Ovary (tissue), 3 donors: ENCODE results near the gene GABRR2.
"Not testable (repeated sequence)": the region's sequence is repeated elsewhere in the genome, so short reads cannot be mapped to it uniquely, and the experiment has no call there.

Source experiments
- EP300 ChIP-seq: sonication (generic); formaldehyde crosslinking; IDR thresholded peaks from one replicate; pipeline ENCODE4 v1.6.1; 2017; ENCODE audit warnings: antibody characterized with exemption
- TF ChIP-seq, protein P1 (sequence below), 3 donors: fragments of 450-650 bp in 2 of 3; fragments of 200-600 bp in 1 of 3; IDR thresholded peaks; one replicate each; pipeline versions ENCODE4 v1.5.1 to v1.8.0; 2016 to 2022; ENCODE audit warnings: antibody characterized with exemption in 3 of 3, mild to moderate bottlenecking in 1 of 3
- donor health status: DM: no; HTN: no; CAD: no.

DNA sequence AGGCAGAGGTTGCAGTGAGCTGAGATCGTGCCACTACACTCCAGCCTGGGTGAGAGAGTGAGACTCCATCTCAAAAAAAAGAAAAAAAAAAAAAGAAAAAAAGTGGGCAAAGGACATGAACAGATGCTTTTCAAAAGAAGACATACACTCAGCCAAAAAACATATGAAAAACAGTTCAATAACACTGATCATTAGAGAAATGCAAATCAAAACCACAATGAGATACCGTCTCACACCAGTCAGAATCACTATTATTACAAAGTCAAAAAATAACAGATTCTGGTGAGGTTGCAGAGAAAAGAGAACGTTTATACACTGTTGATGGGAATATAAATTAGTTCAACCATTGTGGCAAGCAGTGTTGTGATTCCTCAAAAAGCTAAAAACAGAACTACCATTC is 10.6 kb downstream of the GABRR2 start:
- TF ChIP-seq, protein P1, sequence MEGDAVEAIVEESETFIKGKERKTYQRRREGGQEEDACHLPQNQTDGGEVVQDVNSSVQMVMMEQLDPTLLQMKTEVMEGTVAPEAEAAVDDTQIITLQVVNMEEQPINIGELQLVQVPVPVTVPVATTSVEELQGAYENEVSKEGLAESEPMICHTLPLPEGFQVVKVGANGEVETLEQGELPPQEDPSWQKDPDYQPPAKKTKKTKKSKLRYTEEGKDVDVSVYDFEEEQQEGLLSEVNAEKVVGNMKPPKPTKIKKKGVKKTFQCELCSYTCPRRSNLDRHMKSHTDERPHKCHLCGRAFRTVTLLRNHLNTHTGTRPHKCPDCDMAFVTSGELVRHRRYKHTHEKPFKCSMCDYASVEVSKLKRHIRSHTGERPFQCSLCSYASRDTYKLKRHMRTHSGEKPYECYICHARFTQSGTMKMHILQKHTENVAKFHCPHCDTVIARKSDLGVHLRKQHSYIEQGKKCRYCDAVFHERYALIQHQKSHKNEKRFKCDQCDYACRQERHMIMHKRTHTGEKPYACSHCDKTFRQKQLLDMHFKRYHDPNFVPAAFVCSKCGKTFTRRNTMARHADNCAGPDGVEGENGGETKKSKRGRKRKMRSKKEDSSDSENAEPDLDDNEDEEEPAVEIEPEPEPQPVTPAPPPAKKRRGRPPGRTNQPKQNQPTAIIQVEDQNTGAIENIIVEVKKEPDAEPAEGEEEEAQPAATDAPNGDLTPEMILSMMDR (IDR thresholded peaks at IDR 0.05) = not testable (repeated sequence)
- TF ChIP-seq EP300 = not testable (repeated sequence)
